Activated CD4-positive, alpha-beta T cell treated with anti-CD3 and anti-CD28 coated beads, Interleukin-2, Interleukin-6, amounts not matched to agents 100 ng/mL and 50 ng/mL, durations not matched to agents 16 hours and 8 hours (primary cell): ENCODE results near the gene MLXIP.

Source experiments
- DNase-seq: peaks from one replicate; pipeline ENCODE4 v3.0.0-alpha.2; 2020

MLXIP gene

GRCh38 chr12:122079532-122080081, 1.1 kb downstream of the MLXIP start:
- DNase-seq: peak; percentile 26

- DNase-seq: peak; percentile 54
These were observed 1.9 kb downstream of the MLXIP start for GRCh38 chr12:122080149-122081082.

GRCh38 chr12:122081083-122081696, 2.6 kb downstream of the MLXIP start:
- peak; percentile 71 for DNase-seq

- DNase-seq: peak; percentile 70
These were observed 3.2 kb downstream of the MLXIP start for GRCh38 chr12:122081697-122082221.

- DNase-seq: peak; percentile 29
These were observed 4.2 kb downstream of the MLXIP start for GRCh38 chr12:122082621-122083356.

- no peak for DNase-seq
These were observed 6.4 kb downstream of the MLXIP start for GRCh38 chr12:122084857-122085405.

- no peak for DNase-seq
These were observed 7.0 kb downstream of the MLXIP start for GRCh38 chr12:122085591-122085990.

GRCh38 chr12:122086116-122086515, 7.6 kb downstream of the MLXIP start:
- no peak for DNase-seq

- DNase-seq: no peak
These were observed 8.2 kb downstream of the MLXIP start for GRCh38 chr12:122086641-122087285.

GRCh38 chr12:122087431-122088178, 9.0 kb downstream of the MLXIP start:
- DNase-seq: no peak

- DNase-seq: no peak
These were observed 9.7 kb downstream of the MLXIP start for GRCh38 chr12:122088179-122088810.

GRCh38 chr12:122089077-122089476, 10.5 kb downstream of the MLXIP start:
- DNase-seq: no peak

GRCh38 chr12:122090759-122091515, 12.4 kb downstream of the MLXIP start:
- no peak for DNase-seq

- no peak for DNase-seq
These were observed 14.7 kb downstream of the MLXIP start for GRCh38 chr12:122093098-122093883.

GRCh38 chr12:122094137-122094734, 15.7 kb downstream of the MLXIP start:
- no peak for DNase-seq

GRCh38 chr12:122094735-122095631, 16.4 kb downstream of the MLXIP start:
- DNase-seq: no peak

GRCh38 chr12:122096014-122096413, 17.5 kb downstream of the MLXIP start:
- DNase-seq: no peak
